Transverse colon (tissue), 3 donors: ENCODE results near the gene RPRD2.

ENCODE experiments used
- POLR2A ChIP-seq: fragments of 450-650 bp; IDR thresholded peaks from one replicate; pipeline ENCODE4 v1.6.1; 2016; ENCODE audit warnings: antibody characterized with exemption, mild to moderate bottlenecking, moderate library complexity
- TF ChIP-seq, protein P1 (sequence below), 5 experiments: fragments of 200-600 bp in 3 of 5; fragments of 450-650 bp in 2 of 5; sonication (generic) in 3 of 5; IDR thresholded peaks; 1 replicate in 2 of 5; 2 replicates in 3 of 5; pipeline ENCODE4 v1.5.1; 2016 to 2017; ENCODE audit warnings: antibody characterized with exemption in 5 of 5, inconsistent platforms in 3 of 5, mild to moderate bottlenecking in 2 of 5, moderate library complexity in 1 of 5

GRCh38 chr1:150514913-150515327 lies 151.0 kb downstream of the RPRD2 start:
- TF ChIP-seq, protein P1, sequence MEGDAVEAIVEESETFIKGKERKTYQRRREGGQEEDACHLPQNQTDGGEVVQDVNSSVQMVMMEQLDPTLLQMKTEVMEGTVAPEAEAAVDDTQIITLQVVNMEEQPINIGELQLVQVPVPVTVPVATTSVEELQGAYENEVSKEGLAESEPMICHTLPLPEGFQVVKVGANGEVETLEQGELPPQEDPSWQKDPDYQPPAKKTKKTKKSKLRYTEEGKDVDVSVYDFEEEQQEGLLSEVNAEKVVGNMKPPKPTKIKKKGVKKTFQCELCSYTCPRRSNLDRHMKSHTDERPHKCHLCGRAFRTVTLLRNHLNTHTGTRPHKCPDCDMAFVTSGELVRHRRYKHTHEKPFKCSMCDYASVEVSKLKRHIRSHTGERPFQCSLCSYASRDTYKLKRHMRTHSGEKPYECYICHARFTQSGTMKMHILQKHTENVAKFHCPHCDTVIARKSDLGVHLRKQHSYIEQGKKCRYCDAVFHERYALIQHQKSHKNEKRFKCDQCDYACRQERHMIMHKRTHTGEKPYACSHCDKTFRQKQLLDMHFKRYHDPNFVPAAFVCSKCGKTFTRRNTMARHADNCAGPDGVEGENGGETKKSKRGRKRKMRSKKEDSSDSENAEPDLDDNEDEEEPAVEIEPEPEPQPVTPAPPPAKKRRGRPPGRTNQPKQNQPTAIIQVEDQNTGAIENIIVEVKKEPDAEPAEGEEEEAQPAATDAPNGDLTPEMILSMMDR (IDR thresholded peaks at IDR 0.05) = peak in 1 of 5 experiments; percentile 4
- no peak for TF ChIP-seq POLR2A
